ENCODE data around the gene CTNND2. TPM values are rescaled to one million over a fixed set of nuclear protein-coding genes. Genes with fewer than 3 reads are reported as not detected.

Gene CTNND2
- total and polyA plus RNA-seq, 5 donors from 2014 or later, result not detected

GRCh38 chr5:11733185-11733839, 170.9 kb downstream of the CTNND2 start:
- Mint-ChIP-seq H3K4me1 (no peaks in the 10 kb centered on the region), H3K36me3 (no peaks in the 10 kb centered on the region), H3K4me3 (no peak overlapping the region), H3K27me3 (no peaks in the 10 kb centered on the region), H3K9me3 (peaks cover 0 to 12% (median 3%) of the 10 kb centered on the region in 7 donors), H3K27ac (peak overlapping the region in 1 of 3 donors; percentile 21)
- H3K27ac ChIP-seq (ENCODE audit: insufficient read depth, low read length, poor library complexity, severe bottlenecking), result no peak overlapping the region
- H3K27me3 ChIP-seq (ENCODE audit: control insufficient read depth, insufficient read depth, low read length), result no peaks in the 10 kb centered on the region
- ATAC-seq (ENCODE audit: low read depth in 2 of 2) (no peak), DNase-seq (no peak)
- H3K4me3 ChIP-seq (ENCODE audit: low read depth, low read length), result no peak overlapping the region
- no peaks in the 10 kb centered on the region for H3K36me3 ChIP-seq (ENCODE audit: control insufficient read depth, insufficient read depth, low read length)
- no peaks in the 10 kb centered on the region for H3K4me1 ChIP-seq (ENCODE audit: control insufficient read depth, insufficient read depth, low read length, poor library complexity, severe bottlenecking)
- H3K9me3 ChIP-seq (ENCODE audit: control insufficient read depth in 2 of 2, low read length in 2 of 2), result peaks cover 0 to 3% of the 10 kb centered on the region in 2 experiments

- Mint-ChIP-seq H3K9me3 (peaks cover 0 to 5% (median 3%) of the 10 kb centered on the region in 7 donors), H3K27me3 (peaks cover 4% of the 10 kb centered on the region), H3K4me3 (no peak overlapping the region), H3K27ac (no peak overlapping the region), H3K36me3 (no peaks in the 10 kb centered on the region), H3K4me1 (no peaks in the 10 kb centered on the region)
- Histone ChIP-seq H3K9me3 (ENCODE audit: control insufficient read depth in 2 of 2, low read length in 2 of 2) (no peaks in the 10 kb centered on the region), H3K27ac (ENCODE audit: insufficient read depth, low read length, poor library complexity, severe bottlenecking) (no peak overlapping the region), H3K36me3 (ENCODE audit: control insufficient read depth, insufficient read depth, low read length) (no peaks in the 10 kb centered on the region), H3K27me3 (ENCODE audit: control insufficient read depth, insufficient read depth, low read length) (no peaks in the 10 kb centered on the region), H3K4me3 (ENCODE audit: low read depth, low read length) (no peak overlapping the region), H3K4me1 (ENCODE audit: control insufficient read depth, insufficient read depth, low read length, poor library complexity, severe bottlenecking) (no peaks in the 10 kb centered on the region)
- ATAC-seq (ENCODE audit: low read depth in 2 of 2) (no peak), DNase-seq (no peak)
Measured at GRCh38 chr5:11724940-11725339, 179.3 kb downstream of the CTNND2 start.

GRCh38 chr5:11719888-11720481, 184.3 kb downstream of the CTNND2 start:
- H3K4me1 ChIP-seq (ENCODE audit: control insufficient read depth, insufficient read depth, low read length, poor library complexity, severe bottlenecking), result no peaks in the 10 kb centered on the region
- no peaks in the 10 kb centered on the region for H3K36me3 Mint-ChIP-seq
- no peak for ATAC-seq (ENCODE audit: low read depth in 2 of 2)
- H3K4me1 Mint-ChIP-seq, result no peaks in the 10 kb centered on the region
- H3K27ac Mint-ChIP-seq, result no peak overlapping the region
- no peaks in the 10 kb centered on the region for H3K27me3 ChIP-seq (ENCODE audit: control insufficient read depth, insufficient read depth, low read length)
- H3K4me3 Mint-ChIP-seq, result no peak overlapping the region
- H3K4me3 ChIP-seq (ENCODE audit: low read depth, low read length), result no peak overlapping the region
- H3K9me3 Mint-ChIP-seq, result peaks cover 0 to 9% (median 2%) of the 10 kb centered on the region in 7 donors
- no peak overlapping the region for H3K27ac ChIP-seq (ENCODE audit: insufficient read depth, low read length, poor library complexity, severe bottlenecking)
- no peaks in the 10 kb centered on the region for H3K36me3 ChIP-seq (ENCODE audit: control insufficient read depth, insufficient read depth, low read length)
- H3K27me3 Mint-ChIP-seq, result no peaks in the 10 kb centered on the region
- DNase-seq, result peak in 1 of 3 donors; percentile 9
- H3K9me3 ChIP-seq (ENCODE audit: control insufficient read depth in 2 of 2, low read length in 2 of 2), result no peaks in the 10 kb centered on the region

GRCh38 chr5:11715461-11716196, 188.6 kb downstream of the CTNND2 start:
- no peaks in the 10 kb centered on the region for H3K36me3 Mint-ChIP-seq
- ATAC-seq (ENCODE audit: low read depth in 2 of 2) (no peak), DNase-seq (no peak)
- H3K4me3 ChIP-seq (ENCODE audit: low read depth, low read length), result no peak overlapping the region
- H3K27ac ChIP-seq (ENCODE audit: insufficient read depth, low read length, poor library complexity, severe bottlenecking), result no peak overlapping the region
- H3K27me3 ChIP-seq (ENCODE audit: control insufficient read depth, insufficient read depth, low read length), result no peaks in the 10 kb centered on the region
- H3K4me1 ChIP-seq (ENCODE audit: control insufficient read depth, insufficient read depth, low read length, poor library complexity, severe bottlenecking), result no peaks in the 10 kb centered on the region
- peaks cover 0 to 9% (median 4%) of the 10 kb centered on the region in 7 donors for H3K9me3 Mint-ChIP-seq
- peaks cover 0 to 5% (median 0%) of the 10 kb centered on the region in 4 donors for H3K4me1 Mint-ChIP-seq
- no peak overlapping the region for H3K27ac Mint-ChIP-seq
- no peaks in the 10 kb centered on the region for H3K36me3 ChIP-seq (ENCODE audit: control insufficient read depth, insufficient read depth, low read length)
- H3K27me3 Mint-ChIP-seq, result no peaks in the 10 kb centered on the region
- H3K9me3 ChIP-seq (ENCODE audit: control insufficient read depth in 2 of 2, low read length in 2 of 2), result no peaks in the 10 kb centered on the region
- H3K4me3 Mint-ChIP-seq, result no peak overlapping the region

- H3K9me3 Mint-ChIP-seq, result peaks cover 0 to 4% (median 0%) of the 10 kb centered on the region in 7 donors
Measured at GRCh38 chr5:11711932-11712331, 192.3 kb downstream of the CTNND2 start.

GRCh38 chr5:11709021-11709420, 195.2 kb downstream of the CTNND2 start:
- DNase-seq (no peak), ATAC-seq (ENCODE audit: low read depth in 2 of 2) (no peak)
- Histone ChIP-seq H3K9me3 (ENCODE audit: control insufficient read depth in 2 of 2, low read length in 2 of 2) (no peaks in the 10 kb centered on the region), H3K36me3 (ENCODE audit: control insufficient read depth, insufficient read depth, low read length) (no peaks in the 10 kb centered on the region), H3K27ac (ENCODE audit: insufficient read depth, low read length, poor library complexity, severe bottlenecking) (no peak overlapping the region), H3K4me1 (ENCODE audit: control insufficient read depth, insufficient read depth, low read length, poor library complexity, severe bottlenecking) (no peaks in the 10 kb centered on the region), H3K4me3 (ENCODE audit: low read depth, low read length) (no peak overlapping the region), H3K27me3 (ENCODE audit: control insufficient read depth, insufficient read depth, low read length) (no peaks in the 10 kb centered on the region)
- H3K9me3 Mint-ChIP-seq, result peaks cover 0 to 8% (median 0%) of the 10 kb centered on the region in 7 donors
- no peak overlapping the region for H3K27ac Mint-ChIP-seq
- H3K4me1 Mint-ChIP-seq, result peaks cover 0 to under 1% (median 0%) of the 10 kb centered on the region in 4 donors
- no peak overlapping the region for H3K4me3 Mint-ChIP-seq
- no peaks in the 10 kb centered on the region for H3K36me3 Mint-ChIP-seq
- no peaks in the 10 kb centered on the region for H3K27me3 Mint-ChIP-seq

More at GRCh38 chr5:11711932-11712331, 192.3 kb downstream of the CTNND2 start:
- H3K4me1 Mint-ChIP-seq, result peaks cover 0 to 5% (median 0%) of the 10 kb centered on the region in 4 donors
- no peaks in the 10 kb centered on the region for H3K9me3 ChIP-seq (ENCODE audit: control insufficient read depth in 2 of 2, low read length in 2 of 2)
- no peak overlapping the region for H3K4me3 Mint-ChIP-seq
- no peak overlapping the region for H3K4me3 ChIP-seq (ENCODE audit: low read depth, low read length)
- H3K36me3 ChIP-seq (ENCODE audit: control insufficient read depth, insufficient read depth, low read length), result no peaks in the 10 kb centered on the region
- no peak overlapping the region for H3K27ac ChIP-seq (ENCODE audit: insufficient read depth, low read length, poor library complexity, severe bottlenecking)
- H3K27me3 Mint-ChIP-seq, result no peaks in the 10 kb centered on the region
- no peaks in the 10 kb centered on the region for H3K4me1 ChIP-seq (ENCODE audit: control insufficient read depth, insufficient read depth, low read length, poor library complexity, severe bottlenecking)
- ATAC-seq (ENCODE audit: low read depth in 2 of 2) (no peak), DNase-seq (no peak)
- no peaks in the 10 kb centered on the region for H3K36me3 Mint-ChIP-seq
- H3K27ac Mint-ChIP-seq, result no peak overlapping the region
- no peaks in the 10 kb centered on the region for H3K27me3 ChIP-seq (ENCODE audit: control insufficient read depth, insufficient read depth, low read length)

- H3K27ac ChIP-seq (ENCODE audit: insufficient read depth, low read length, poor library complexity, severe bottlenecking), result no peak overlapping the region
Measured at GRCh38 chr5:11704916-11705315, 199.3 kb downstream of the CTNND2 start.

More at GRCh38 chr5:11704916-11705315, 199.3 kb downstream of the CTNND2 start:
- H3K36me3 ChIP-seq (ENCODE audit: control insufficient read depth, insufficient read depth, low read length), result no peaks in the 10 kb centered on the region
- no peaks in the 10 kb centered on the region for H3K36me3 Mint-ChIP-seq
- H3K9me3 ChIP-seq (ENCODE audit: control insufficient read depth in 2 of 2, low read length in 2 of 2), result no peaks in the 10 kb centered on the region
- DNase-seq (no peak), ATAC-seq (ENCODE audit: low read depth in 2 of 2) (no peak)
- no peaks in the 10 kb centered on the region for H3K27me3 Mint-ChIP-seq
- H3K4me3 Mint-ChIP-seq, result no peak overlapping the region
- no peaks in the 10 kb centered on the region for H3K4me1 ChIP-seq (ENCODE audit: control insufficient read depth, insufficient read depth, low read length, poor library complexity, severe bottlenecking)
- H3K9me3 Mint-ChIP-seq, result peaks cover 0 to 6% (median 2%) of the 10 kb centered on the region in 7 donors
- H3K27ac Mint-ChIP-seq, result no peak overlapping the region
- no peaks in the 10 kb centered on the region for H3K4me1 Mint-ChIP-seq
- no peak overlapping the region for H3K4me3 ChIP-seq (ENCODE audit: low read depth, low read length)
- no peaks in the 10 kb centered on the region for H3K27me3 ChIP-seq (ENCODE audit: control insufficient read depth, insufficient read depth, low read length)
